ENCODE measurements around the gene LRP1B.

DNA sequence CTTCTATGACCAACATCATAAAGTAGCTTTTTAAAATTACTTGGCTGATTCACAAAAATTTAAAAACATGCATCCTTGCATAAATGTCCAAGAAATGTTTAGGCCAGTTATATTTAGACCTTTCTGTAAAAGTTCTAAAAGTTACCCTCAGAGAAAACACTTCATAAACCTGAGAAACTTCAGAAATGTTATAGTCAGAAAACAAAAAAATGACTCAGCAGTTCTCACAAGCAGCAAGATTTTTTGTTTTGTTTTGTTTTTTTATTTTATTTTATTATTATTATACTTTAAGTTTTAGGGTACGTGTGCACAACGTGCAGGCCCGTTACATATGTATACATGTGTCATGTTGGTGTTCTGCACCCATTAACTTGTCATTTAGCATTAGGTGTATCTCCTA is 648.1 kb downstream of the LRP1B start:
- no peak for TF ChIP-seq POLR2A (IDR thresholded peaks at IDR 0.05)
- TF ChIP-seq, protein P1, sequence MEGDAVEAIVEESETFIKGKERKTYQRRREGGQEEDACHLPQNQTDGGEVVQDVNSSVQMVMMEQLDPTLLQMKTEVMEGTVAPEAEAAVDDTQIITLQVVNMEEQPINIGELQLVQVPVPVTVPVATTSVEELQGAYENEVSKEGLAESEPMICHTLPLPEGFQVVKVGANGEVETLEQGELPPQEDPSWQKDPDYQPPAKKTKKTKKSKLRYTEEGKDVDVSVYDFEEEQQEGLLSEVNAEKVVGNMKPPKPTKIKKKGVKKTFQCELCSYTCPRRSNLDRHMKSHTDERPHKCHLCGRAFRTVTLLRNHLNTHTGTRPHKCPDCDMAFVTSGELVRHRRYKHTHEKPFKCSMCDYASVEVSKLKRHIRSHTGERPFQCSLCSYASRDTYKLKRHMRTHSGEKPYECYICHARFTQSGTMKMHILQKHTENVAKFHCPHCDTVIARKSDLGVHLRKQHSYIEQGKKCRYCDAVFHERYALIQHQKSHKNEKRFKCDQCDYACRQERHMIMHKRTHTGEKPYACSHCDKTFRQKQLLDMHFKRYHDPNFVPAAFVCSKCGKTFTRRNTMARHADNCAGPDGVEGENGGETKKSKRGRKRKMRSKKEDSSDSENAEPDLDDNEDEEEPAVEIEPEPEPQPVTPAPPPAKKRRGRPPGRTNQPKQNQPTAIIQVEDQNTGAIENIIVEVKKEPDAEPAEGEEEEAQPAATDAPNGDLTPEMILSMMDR (IDR thresholded peaks at IDR 0.05 in 4 of 5, conservative IDR thresholded peaks at IDR 0.05 in 1 of 5) = no peak
